Loucy (cell line): ENCODE results near the gene MYBPC2.

ENCODE experiments used
- CTCF ChIP-seq: fragments of 200-600 bp; sonication (generic); conservative IDR thresholded peaks from 2 replicates; pipeline ENCODE4 v1.5.1; 2014; ENCODE audit warnings: mild to moderate bottlenecking, antibody characterized with exemption, low read length
- EZH2phosphoT487 ChIP-seq: fragments of 200-600 bp; IDR thresholded peaks from 2 replicates; pipeline ENCODE4 v1.6.1; 2018; ENCODE audit warnings: antibody characterized with exemption, mild to moderate bottlenecking, moderate library complexity, borderline replicate concordance

GRCh38 chr19:50501568-50502475, 69.1 kb downstream of the MYBPC2 start:
- TF ChIP-seq EZH2phosphoT487 (no peak), CTCF (no peak)
